GM21619 (cell line): Measurements from ENCODE around the gene HEATR9.
A peak's percentile ranks its signal among the peaks of the same experiment; 100 is the strongest.

ENCODE experiments used
- ATAC-seq: cut with Tn5 transposase; IDR thresholded peaks from one replicate; pipeline ENCODE4 v1.9.1; 2021; ENCODE audit not compliant: unreplicated experiment

HEATR9 gene

GRCh38 chr17:35895636-35896587 lies 27.2 kb upstream of the HEATR9 start:
- no peak for ATAC-seq

GRCh38 chr17:35894206-35894605 lies 25.5 kb upstream of the HEATR9 start:
- no peak for ATAC-seq

GRCh38 chr17:35893751-35894150 lies 25.1 kb upstream of the HEATR9 start:
- ATAC-seq: no peak

GRCh38 chr17:35892091-35893035 lies 23.7 kb upstream of the HEATR9 start:
- no peak for ATAC-seq

- ATAC-seq: no peak
Measured at GRCh38 chr17:35891269-35891668, 22.6 kb upstream of the HEATR9 start.

GRCh38 chr17:35890774-35891155 lies 22.1 kb upstream of the HEATR9 start:
- no peak for ATAC-seq

GRCh38 chr17:35889818-35890773 lies 21.4 kb upstream of the HEATR9 start:
- no peak for ATAC-seq

- ATAC-seq: no peak
Measured at GRCh38 chr17:35889241-35889640, 20.6 kb upstream of the HEATR9 start.

GRCh38 chr17:35879773-35880654 lies 11.3 kb upstream of the HEATR9 start, which contains the start of gene CCL5:
TSS of gene CCL5 (minus strand) at chr17:35880360.
- peak; percentile 91 for ATAC-seq

- no peak for ATAC-seq
Measured at GRCh38 chr17:35878361-35878760, 9.7 kb upstream of the HEATR9 start.

GRCh38 chr17:35877345-35878029 lies 8.8 kb upstream of the HEATR9 start:
- ATAC-seq: no peak

- ATAC-seq: no peak
Measured at GRCh38 chr17:35876534-35876933, 7.8 kb upstream of the HEATR9 start.

- no peak for ATAC-seq
Measured at GRCh38 chr17:35875800-35876139, 7.1 kb upstream of the HEATR9 start.

- no peak for ATAC-seq
Measured at GRCh38 chr17:35875072-35875799, 6.5 kb upstream of the HEATR9 start.

- no peak for ATAC-seq
Measured at GRCh38 chr17:35872196-35872980, 3.7 kb upstream of the HEATR9 start.

GRCh38 chr17:35870906-35871819 lies 2.5 kb upstream of the HEATR9 start:
- no peak for ATAC-seq

GRCh38 chr17:35867574-35867973 lies 1.1 kb downstream of the HEATR9 start:
- ATAC-seq: no peak
